Stimulated activated CD8-positive, alpha-beta memory T cell treated with anti-CD3 and anti-CD28 coated beads, Interleukin-4, amount 100 ng/mL, for 48 hours (primary cell): ENCODE measurements around the gene EVX2.

Experiments used
- DNase-seq: peaks from one replicate; pipeline ENCODE4 v3.0.0-alpha.2; 2020

EVX2 gene

DNA sequence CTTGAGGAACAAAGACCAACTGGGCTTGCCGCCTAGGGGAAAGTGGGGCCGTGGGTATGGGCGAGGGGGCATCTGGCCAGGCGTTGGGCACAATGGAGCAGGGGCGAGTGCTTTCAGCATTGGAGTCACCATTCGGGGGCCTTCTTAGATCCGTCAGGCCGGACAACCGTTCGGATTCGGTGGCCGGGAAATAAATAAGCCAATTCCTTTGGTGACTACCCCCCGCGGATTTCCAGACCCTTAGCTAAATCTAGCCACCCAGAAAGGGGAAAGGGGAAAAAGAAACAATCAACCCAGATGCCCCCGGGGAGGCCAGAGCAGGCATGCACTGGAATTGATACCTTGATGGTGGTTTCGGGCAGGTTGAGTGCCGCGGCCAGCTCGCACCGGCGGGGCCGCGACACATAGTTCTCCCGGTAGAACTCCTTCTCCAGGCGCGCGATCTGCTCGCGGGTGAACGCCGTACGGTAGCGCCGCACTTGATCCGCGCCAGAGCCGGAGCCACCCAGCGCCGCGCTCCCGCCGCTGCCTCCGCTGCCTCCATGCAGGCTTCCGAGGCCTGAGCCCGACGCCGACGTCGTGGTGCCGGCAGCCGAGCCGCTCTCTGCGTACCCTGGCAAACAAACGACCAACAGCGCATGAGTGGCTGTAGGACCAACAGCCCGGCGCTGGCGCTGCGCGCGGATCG is 1.8 kb downstream of the EVX2 start:
- DNase-seq: no peak

GRCh38 chr2:176081376-176081836 is 2.4 kb downstream of the EVX2 start:
- no peak for DNase-seq

GRCh38 chr2:176080540-176081375 is 3.0 kb downstream of the EVX2 start:
- DNase-seq: no peak

- DNase-seq: peak; percentile 69
These were observed 3.8 kb downstream of the EVX2 start for GRCh38 chr2:176079831-176080539.

- DNase-seq: no peak
These were observed 4.4 kb downstream of the EVX2 start for GRCh38 chr2:176079285-176079830.

GRCh38 chr2:176078541-176079284 is 5.0 kb downstream of the EVX2 start:
- no peak for DNase-seq

- DNase-seq: no peak
These were observed 7.0 kb downstream of the EVX2 start for GRCh38 chr2:176076796-176077195.

- no peak for DNase-seq
These were observed 7.7 kb downstream of the EVX2 start for GRCh38 chr2:176076063-176076462.

DNA sequence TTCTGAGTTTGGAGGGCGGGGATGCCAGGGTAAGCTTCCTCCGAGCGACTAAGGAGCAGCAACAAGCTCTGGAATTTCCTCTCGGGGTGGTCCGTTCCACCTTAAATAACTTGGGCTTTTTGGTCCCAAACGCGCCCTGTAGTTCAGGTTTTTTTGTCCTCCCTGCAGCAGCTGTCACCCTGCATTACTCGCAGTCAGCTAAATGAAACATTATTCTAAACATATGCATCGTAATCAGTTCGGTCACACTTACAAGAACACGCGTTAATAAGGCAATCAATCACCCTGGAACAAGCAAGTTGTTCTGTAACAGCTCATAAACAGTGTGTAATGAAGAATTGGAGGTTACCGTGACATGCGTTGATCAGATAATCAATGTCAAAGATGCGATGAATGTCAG is 8.3 kb downstream of the EVX2 start:
- DNase-seq: no peak

GRCh38 chr2:176074919-176075425 is 8.8 kb downstream of the EVX2 start:
- no peak for DNase-seq

- DNase-seq: no peak
These were observed 10.5 kb downstream of the EVX2 start for GRCh38 chr2:176072951-176073904.

DNA sequence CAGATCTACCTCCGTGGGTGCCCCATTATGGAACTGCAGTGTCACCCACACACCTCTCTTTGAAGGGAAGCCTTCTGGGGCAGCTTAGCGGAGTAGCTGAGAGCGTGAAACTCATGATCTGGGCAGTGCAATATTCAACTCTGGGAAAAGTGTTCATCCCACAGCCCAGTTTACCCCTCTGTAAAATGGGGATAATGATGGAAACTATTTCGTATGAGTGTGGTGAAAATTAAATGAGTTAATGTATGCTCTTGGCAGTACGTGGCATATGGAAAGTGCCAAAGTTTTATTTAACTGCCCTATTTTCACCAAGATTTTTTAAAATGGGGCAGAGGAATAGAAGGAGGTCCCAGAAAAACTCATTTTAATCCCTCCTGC is 11.5 kb downstream of the EVX2 start:
- DNase-seq: no peak

DNA sequence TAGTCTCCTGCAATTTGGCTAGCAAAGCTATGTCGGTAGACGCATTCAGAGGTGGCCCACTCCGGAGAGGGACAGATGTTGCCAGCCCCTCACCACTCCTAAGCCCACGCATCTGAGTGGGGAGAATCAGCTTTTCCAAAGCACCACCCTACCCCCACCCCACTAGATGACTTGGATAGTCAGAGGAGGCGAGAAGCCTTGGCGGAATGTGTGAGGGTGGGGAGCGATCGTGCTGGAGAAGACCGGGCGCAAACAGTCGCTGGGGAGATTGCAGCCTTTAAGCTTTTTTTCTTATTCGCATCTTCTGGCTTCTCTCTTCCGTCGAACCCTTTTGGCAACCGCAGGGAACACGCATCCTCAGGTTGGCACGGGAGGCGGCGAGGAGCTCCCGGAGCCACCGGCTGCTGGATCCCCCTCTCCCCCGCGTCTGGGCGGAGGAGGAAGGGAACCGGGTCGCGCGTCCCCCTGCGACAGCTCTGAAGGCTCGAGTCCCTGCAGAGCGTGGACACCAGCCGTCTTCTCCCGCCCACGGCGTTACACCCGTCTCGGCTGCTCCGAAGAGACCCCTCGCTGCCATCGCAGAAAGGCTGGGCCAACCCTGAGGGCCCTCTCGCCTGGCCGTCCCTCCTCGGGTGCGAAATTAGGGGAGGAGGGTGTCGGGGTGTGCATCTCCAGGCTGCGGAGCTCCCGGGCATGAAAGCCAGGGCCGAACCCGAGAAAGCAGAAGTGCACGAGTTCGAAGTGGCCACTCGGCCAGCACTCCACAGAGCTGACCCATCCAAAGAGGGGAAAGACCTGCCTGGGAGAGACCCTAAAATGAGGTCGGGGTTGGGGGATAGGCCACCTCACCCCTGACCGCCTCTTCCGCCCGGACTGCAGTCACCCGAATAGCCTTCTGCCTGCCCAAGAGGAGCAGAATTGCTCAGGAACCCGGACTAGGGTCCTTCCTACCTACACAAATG is 12.2 kb downstream of the EVX2 start:
- DNase-seq: no peak

DNA sequence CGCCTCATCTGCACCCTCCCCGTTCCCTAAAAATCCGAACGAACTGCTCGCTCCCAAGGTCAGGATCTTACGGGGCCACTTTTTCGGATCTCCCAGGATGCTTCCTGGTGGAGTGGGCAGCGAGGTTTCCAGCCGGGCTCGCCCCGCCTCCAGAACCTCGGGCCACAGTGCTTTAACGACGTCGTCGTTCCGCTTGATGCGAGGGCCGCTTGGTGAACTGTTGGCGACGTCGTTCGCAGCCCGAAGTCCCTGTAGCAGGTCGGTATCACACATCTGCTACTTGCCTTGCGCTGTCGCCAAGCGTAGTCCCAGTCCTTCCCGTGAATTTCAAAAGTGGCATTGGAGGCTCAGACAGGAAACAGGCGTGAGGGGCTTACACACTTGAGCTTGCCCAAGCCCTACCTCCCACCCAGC is 15.3 kb downstream of the EVX2 start:
- no peak for DNase-seq

DNA sequence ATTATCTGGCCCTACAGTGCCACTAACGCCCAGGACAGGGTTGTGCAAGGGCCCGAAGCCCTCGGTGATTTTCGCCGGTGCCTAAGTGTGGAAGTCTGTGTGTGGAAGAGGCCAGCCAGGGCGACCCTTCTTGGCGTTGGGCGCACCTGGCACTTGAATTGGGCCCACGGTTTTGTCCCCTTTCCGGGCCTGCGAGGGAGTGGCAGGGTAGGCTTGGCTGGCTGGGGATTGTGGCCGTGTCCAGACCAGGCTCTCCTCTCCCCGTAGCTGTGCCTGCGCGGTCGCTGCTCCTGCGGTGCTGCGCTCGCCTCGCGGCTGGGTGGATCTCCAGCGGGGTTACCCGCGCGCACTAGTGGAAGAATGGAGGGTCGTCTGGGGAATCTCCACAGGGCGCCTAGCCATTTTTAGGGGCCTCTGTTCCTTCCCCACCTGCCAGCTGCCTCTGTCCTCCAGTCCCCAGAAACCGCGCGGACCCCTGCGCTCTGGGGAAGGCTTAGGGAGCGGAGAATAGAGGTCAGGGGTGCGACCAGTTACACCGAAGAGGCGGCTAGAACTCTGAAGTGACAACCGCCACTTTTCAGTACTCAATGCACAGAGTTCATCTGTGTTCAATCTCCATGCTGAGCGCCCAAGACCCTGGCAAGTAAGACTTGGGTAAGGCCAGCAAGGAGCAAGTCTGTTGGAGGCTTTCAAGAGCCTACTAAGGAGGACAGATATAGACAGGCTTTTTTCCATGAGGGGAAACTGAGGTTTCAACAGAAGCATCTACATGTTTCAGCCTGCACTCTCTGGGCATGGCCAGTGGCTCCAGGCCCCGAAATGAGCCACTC is 16.0 kb downstream of the EVX2 start:
- no peak for DNase-seq

DNA sequence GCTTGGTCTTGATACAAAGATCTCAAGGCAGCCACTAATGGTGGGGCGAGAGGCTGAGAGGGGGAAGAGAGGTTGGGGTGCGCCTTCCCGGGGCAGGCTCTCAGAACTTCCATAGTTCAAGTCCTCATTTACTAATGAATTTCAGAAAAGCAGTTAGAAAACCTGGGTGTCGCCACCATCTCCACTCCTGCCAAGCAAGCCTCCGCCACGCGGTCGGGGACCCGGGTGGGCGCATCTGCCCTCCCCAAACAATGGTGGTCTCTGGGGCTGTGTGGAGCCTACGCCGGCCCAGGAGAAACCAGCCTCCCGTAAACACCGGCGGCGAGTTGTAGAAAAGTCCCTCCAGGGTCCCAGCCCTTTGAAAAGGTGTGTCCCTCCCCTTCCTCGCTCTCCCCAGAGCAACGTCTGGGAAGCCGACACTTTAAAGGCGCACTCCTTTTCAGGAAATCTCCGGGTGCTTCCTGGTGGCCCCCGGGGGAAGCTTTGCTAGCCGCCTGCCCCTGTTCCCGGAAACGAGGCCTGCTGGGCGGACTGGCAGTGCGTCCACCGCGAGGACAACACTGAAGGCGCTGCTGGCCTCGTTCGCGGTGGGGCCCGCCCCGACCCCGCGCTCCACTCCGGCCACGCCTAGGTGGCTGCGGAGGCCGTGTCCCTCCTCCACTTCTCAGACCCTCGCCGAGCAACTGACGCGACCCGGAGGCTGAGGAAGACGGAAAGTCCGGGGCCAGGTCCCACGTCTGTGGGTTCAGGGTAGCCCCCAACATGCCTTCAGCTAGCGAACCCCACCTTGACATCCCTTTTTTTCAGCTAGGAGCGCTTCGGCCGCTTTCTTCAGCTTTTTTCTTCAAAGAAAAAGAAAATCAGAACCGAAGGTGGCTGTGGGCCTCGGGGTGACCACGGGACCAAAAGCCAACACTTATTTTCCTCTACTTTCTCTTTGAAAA is 16.8 kb downstream of the EVX2 start:
- DNase-seq: no peak

DNA sequence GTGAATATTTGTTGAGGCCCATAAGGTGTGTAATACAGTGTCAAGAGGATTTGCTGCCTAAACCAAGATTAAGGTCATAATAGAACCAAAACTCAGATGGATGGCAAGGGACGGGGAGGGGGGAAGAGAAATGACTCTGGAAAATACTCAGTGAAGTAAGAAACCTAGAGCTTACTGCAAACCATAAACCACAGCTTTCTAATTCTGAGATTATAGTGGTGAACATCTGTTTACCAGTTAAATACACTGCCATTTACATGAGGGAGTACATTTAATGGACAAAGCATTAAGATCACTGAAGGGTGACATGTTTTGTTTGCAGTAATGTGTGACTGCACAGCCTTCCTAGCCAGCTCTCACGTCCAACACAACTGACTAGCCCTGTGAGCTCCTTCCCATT is 19.8 kb downstream of the EVX2 start:
- no peak for DNase-seq

- DNase-seq: no peak
These were observed 27.4 kb downstream of the EVX2 start for GRCh38 chr2:176056406-176056805.
